GM23338 (cell line): ENCODE results near the gene ALPG. TPM values are rescaled to one million over a fixed set of nuclear protein-coding genes. Genes with fewer than 3 reads are reported as not detected.
"Not testable (repeated sequence)": the region's sequence is repeated elsewhere in the genome, so short reads cannot be mapped to it uniquely, and the experiment has no call there.

Experiments
- ATAC-seq: fragments of 200-7000 bp; cut with Tn5 transposase; 3 replicates; pipeline ENCODE4 v1.9.1; 2020
- DNase-seq: peaks from one replicate; pipeline ENCODE4 v3.0.0-alpha.2; 2015; ENCODE audit warnings: low spot score
- H2AFZ ChIP-seq: fragments of 200-600 bp; sonication (generic); 2 replicates; pipeline ENCODE4 v1.8.0; 2016; ENCODE audit warnings: antibody characterized with exemption, mild to moderate bottlenecking, moderate library complexity
- H3F3A ChIP-seq: fragments of 200-600 bp; sonication (generic); replicated peaks from 2 replicates; pipeline ENCODE4 v1.8.0; 2017; ENCODE audit warnings: antibody characterized with exemption, mixed run types, low read depth
- H3K27ac ChIP-seq: fragments of 200-600 bp; sonication (generic); 2 replicates; pipeline ENCODE4 v1.6.1; 2016; ENCODE audit warnings: low read depth
- H3K27me3 ChIP-seq: fragments of 200-600 bp; sonication (generic); 2 replicates; pipeline ENCODE4 v1.8.0; 2016; ENCODE audit warnings: mild to moderate bottlenecking, mixed run types, moderate library complexity; ENCODE audit not compliant: insufficient read depth
- H3K36me3 ChIP-seq: fragments of 200-600 bp; sonication (generic); 2 replicates; pipeline ENCODE4 v1.8.0; 2016; ENCODE audit warnings: mild to moderate bottlenecking; ENCODE audit not compliant: insufficient read depth
- H3K4me1 ChIP-seq: fragments of 200-600 bp; sonication (generic); 2 replicates; pipeline ENCODE4 v1.8.0; 2016; ENCODE audit warnings: mild to moderate bottlenecking, moderate library complexity; ENCODE audit not compliant: insufficient read depth
- H3K4me2 ChIP-seq: fragments of 200-600 bp; sonication (generic); 2 replicates; pipeline ENCODE4 v1.7.1; 2017; ENCODE audit warnings: mixed run types
- H3K4me3 ChIP-seq: fragments of 200-600 bp; sonication (generic); 2 replicates; pipeline ENCODE4 v1.6.1; 2016; ENCODE audit warnings: mixed run types
- H3K79me2 ChIP-seq: fragments of 200-600 bp; sonication (generic); replicated peaks from 2 replicates; pipeline ENCODE4 v1.8.0; 2017; ENCODE audit warnings: mild to moderate bottlenecking; ENCODE audit not compliant: insufficient read depth
- H3K9me2 ChIP-seq: fragments of 200-600 bp; sonication (generic); 2 replicates; pipeline ENCODE4 v1.8.0; 2017; ENCODE audit not compliant: insufficient read depth
- H4K20me1 ChIP-seq: fragments of 200-600 bp; sonication (generic); replicated peaks from 2 replicates; pipeline ENCODE4 v1.8.0; 2017; ENCODE audit warnings: mild to moderate bottlenecking; ENCODE audit not compliant: insufficient read depth
- H3K27ac Mint-ChIP-seq: 2 replicates; pipeline ENCODE4 v1.8.0; 2020; ENCODE audit warnings: inconsistent platforms, mild to moderate bottlenecking, moderate library complexity, mixed read lengths
- H3K27me3 Mint-ChIP-seq: 3 replicates; pipeline ENCODE4 v1.8.0; 2022; ENCODE audit warnings: low read depth, mild to moderate bottlenecking, moderate library complexity, mixed read lengths, inconsistent platforms; ENCODE audit not compliant: insufficient read depth, poor library complexity
- H3K36me3 Mint-ChIP-seq: 3 replicates; pipeline ENCODE4 v1.8.0; 2021; ENCODE audit warnings: low read depth, mild to moderate bottlenecking, inconsistent platforms, moderate library complexity, mixed read lengths
- H3K4me1 Mint-ChIP-seq: 3 replicates; pipeline ENCODE4 v1.8.0; 2020; ENCODE audit warnings: mild to moderate bottlenecking, inconsistent platforms, mixed read lengths
- H3K4me3 Mint-ChIP-seq: 3 replicates; pipeline ENCODE4 v1.8.0; 2021; ENCODE audit warnings: moderate library complexity, mild to moderate bottlenecking, inconsistent platforms, mixed read lengths
- H3K9me3 Mint-ChIP-seq: 3 replicates; pipeline ENCODE4 v1.8.0; 2020; ENCODE audit warnings: moderate library complexity, mild to moderate bottlenecking, inconsistent platforms, mixed read lengths
- ETS1 ChIP-seq: IDR thresholded peaks from 2 replicates; pipeline ENCODE4 v1.6.1; 2016; ENCODE audit warnings: antibody characterized with exemption
- JUNB ChIP-seq: IDR thresholded peaks from one replicate; pipeline ENCODE4 v1.6.1; 2016; ENCODE audit warnings: antibody characterized with exemption; ENCODE audit not compliant: unreplicated experiment
- NANOG ChIP-seq: IDR thresholded peaks from 2 replicates; pipeline ENCODE4 v1.6.1; 2016; ENCODE audit warnings: antibody characterized with exemption, borderline replicate concordance
- POLR2AphosphoS5 ChIP-seq: IDR thresholded peaks from 2 replicates; pipeline ENCODE4 v1.6.1; 2016; ENCODE audit warnings: antibody characterized with exemption, low read depth
- STAT1 ChIP-seq: IDR thresholded peaks from one replicate; pipeline ENCODE4 v1.6.1; 2016; ENCODE audit warnings: antibody characterized with exemption; ENCODE audit not compliant: unreplicated experiment
- polyA plus RNA-seq: library from polyadenylated mRNA; unstranded; fragments of >200 nt; fragmentation: Nextera tagmentation; extraction: Ambion mirVana; gene quantifications from 2 replicates; pipeline ENCODE4 v1.2.1, GENCODE V29; 2016
- total RNA-seq: library from RNA; depleted of rRNA; stranded (reverse); fragments of >200 nt; shearing (Covaris generic); gene quantifications from 2 replicates; pipeline ENCODE4 v1.2.3, GENCODE V29; 2014
- TF ChIP-seq, protein P1 (sequence below), 2 experiments: fragments of 200-600 bp in 1 of 2; sonication (generic) in 1 of 2; conservative IDR thresholded peaks; 2 replicates each; pipeline versions ENCODE4 v1.5.1 to v1.6.1; 2016 to 2017; ENCODE audit warnings: antibody characterized with exemption in 2 of 2, low read depth in 2 of 2, mild to moderate bottlenecking in 2 of 2, moderate library complexity in 1 of 2

Gene ALPG
- total and polyA plus RNA-seq, 2 experiments from 2014 or later: 0.89 to 2.5 TPM

DNA sequence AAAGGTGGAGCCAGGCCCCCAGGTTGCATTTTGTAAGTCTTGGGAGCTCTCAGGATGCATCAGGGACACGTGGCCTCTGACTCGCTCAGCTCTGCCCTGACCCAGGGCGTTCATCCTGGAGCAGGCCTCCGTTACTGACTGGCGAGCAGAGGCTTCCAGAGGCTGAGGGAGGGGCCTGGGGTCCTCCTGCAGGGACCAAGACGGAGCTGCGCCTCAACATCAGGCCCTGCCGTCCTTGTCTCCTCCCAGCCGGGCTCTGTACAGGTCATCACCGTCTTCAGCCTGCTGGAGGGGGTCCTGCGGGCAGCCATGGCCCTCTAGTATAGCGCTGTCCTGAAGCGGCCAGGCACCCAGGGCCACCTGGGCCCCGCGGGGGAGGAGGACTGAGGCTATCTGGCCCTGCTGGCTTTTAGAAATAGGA is 38.3 kb upstream of the ALPG start:
- H3K36me3 Mint-ChIP-seq: no peaks in the 10 kb centered on the region
- no peak overlapping the region for H3K27ac ChIP-seq
- no peaks in the 10 kb centered on the region for H3K36me3 ChIP-seq
- H3K4me3 Mint-ChIP-seq: no peak overlapping the region
- ATAC-seq: peak; percentile 13
- no peaks in the 10 kb centered on the region for H4K20me1 ChIP-seq
- no peak overlapping the region for H3K27ac Mint-ChIP-seq
- peak; percentile 24 for DNase-seq
- H3K4me2 ChIP-seq: no peak overlapping the region
- H3K9me2 ChIP-seq: no peaks in the 10 kb centered on the region
- no peak overlapping the region for H3K4me3 ChIP-seq
- H3K4me1 ChIP-seq: no peaks in the 10 kb centered on the region; the same call in 1 of the 2 replicates
- H3K9me3 Mint-ChIP-seq: no peaks in the 10 kb centered on the region; the same call in 2 of the 3 replicates
- peak overlapping the region; percentile 85; the same call in 1 of the 2 replicates for H2AFZ ChIP-seq
- TF ChIP-seq STAT1: no peak
- no peak for TF ChIP-seq NANOG
- H3F3A ChIP-seq: no peaks in the 10 kb centered on the region
- peaks cover 25% of the 10 kb centered on the region for H3K4me1 Mint-ChIP-seq
- no peaks in the 10 kb centered on the region for H3K79me2 ChIP-seq
- peaks cover 7% of the 10 kb centered on the region for H3K27me3 Mint-ChIP-seq
- H3K27me3 ChIP-seq: no peaks in the 10 kb centered on the region

DNA sequence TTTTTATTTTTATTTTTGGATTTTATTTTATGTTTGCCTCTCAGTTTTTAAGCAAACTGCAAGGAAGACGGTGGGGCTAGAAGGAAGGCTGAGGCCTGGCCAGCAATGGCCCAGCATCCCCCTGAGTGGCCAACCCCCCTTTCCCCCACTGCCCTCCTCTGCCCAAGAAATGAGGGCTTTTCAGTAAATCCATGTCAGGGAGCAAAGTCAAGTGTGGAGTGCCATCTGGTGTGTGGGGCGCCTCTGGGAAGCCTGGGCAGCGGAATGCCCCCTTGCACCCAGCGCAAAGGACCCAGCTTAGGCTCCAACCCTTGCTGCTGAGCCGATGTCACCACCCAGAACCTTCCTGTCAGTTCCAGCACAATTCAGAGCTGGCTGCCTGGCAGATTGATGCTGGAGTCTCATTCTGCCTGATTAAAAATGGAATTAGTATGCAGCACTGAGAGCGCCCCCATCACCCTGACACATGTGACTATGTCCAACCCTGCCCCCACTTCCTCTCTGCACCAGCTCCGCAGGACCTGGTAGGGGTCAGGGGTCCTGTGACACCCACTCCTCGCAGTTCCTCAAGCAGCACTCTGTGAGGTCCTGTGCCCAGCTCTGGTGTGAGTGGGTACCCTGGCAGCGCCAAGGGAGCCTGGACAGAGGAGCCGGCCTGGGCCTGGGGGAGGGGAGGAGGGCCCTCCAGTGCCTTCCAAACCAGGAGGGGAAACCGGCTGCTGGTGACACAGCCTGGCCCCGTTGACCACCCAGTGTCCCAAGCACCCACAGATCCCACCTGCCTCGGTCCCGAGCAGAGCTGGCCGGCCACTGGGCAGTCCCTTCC is 37.3 kb upstream of the ALPG start:
- Histone ChIP-seq H3K27me3 (no peaks in the 10 kb centered on the region), H3K9me2 (no peaks in the 10 kb centered on the region), H3K27ac (no peak overlapping the region), H3K79me2 (no peaks in the 10 kb centered on the region), H4K20me1 (no peaks in the 10 kb centered on the region), H3K36me3 (no peaks in the 10 kb centered on the region), H3K4me1 (no peaks in the 10 kb centered on the region; the same call in 1 of the 2 replicates), H3K4me3 (no peak overlapping the region), H3K4me2 (0 out of 2 replicates have a peak overlapping the region, but pooled peaks have one; percentile 14), H3F3A (0 out of 2 replicates have a peak, but pooled peaks cover 2% of the 10 kb centered on the region), H2AFZ (no peak overlapping the region)
- peaks cover 7% of the 10 kb centered on the region for H3K27me3 Mint-ChIP-seq
- peaks cover 31% of the 10 kb centered on the region for H3K4me1 Mint-ChIP-seq
- no peak overlapping the region for H3K27ac Mint-ChIP-seq
- ATAC-seq: no peak
- DNase-seq: no peak
- no peaks in the 10 kb centered on the region for H3K36me3 Mint-ChIP-seq
- no peak for TF ChIP-seq ETS1
- no peak for TF ChIP-seq JUNB
- TF ChIP-seq POLR2AphosphoS5: no peak
- TF ChIP-seq STAT1: no peak
- no peak overlapping the region for H3K4me3 Mint-ChIP-seq
- H3K9me3 Mint-ChIP-seq: no peaks in the 10 kb centered on the region; the same call in 2 of the 3 replicates

DNA sequence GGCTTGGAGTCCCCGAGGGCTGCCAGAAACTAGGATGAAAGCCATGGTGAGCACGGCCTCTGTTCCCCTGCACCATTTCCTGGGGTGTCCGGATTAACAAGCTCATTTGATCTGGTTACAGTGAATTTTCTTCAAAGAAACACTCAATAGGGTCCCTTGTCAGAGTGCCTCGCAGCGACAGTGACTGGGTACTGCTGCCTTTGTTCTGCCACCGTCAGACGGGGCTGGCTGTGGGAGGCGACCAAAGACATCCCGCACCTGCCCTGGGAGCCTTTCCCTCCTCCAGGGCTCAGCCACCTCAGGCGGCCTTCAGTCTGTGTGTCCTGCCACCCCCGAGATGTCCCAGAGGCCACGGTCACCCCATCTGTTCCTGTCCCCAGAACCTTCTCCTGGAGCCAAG is 36.6 kb upstream of the ALPG start:
- H3K27ac ChIP-seq, H4K20me1 ChIP-seq, H3K9me3 Mint-ChIP-seq, H3K27me3 Mint-ChIP-seq, H3F3A ChIP-seq, H3K27me3 ChIP-seq, H3K4me2 ChIP-seq, H3K79me2 ChIP-seq, H3K27ac Mint-ChIP-seq, H3K4me1 ChIP-seq, H2AFZ ChIP-seq, H3K36me3 ChIP-seq, H3K4me3 ChIP-seq, H3K4me3 Mint-ChIP-seq, H3K9me2 ChIP-seq, H3K36me3 Mint-ChIP-seq: not testable (repeated sequence)
- peaks cover 37% of the 10 kb centered on the region for H3K4me1 Mint-ChIP-seq
- peak; percentile 37 for DNase-seq
- ATAC-seq: peak; percentile 27
- TF ChIP-seq, protein P1, sequence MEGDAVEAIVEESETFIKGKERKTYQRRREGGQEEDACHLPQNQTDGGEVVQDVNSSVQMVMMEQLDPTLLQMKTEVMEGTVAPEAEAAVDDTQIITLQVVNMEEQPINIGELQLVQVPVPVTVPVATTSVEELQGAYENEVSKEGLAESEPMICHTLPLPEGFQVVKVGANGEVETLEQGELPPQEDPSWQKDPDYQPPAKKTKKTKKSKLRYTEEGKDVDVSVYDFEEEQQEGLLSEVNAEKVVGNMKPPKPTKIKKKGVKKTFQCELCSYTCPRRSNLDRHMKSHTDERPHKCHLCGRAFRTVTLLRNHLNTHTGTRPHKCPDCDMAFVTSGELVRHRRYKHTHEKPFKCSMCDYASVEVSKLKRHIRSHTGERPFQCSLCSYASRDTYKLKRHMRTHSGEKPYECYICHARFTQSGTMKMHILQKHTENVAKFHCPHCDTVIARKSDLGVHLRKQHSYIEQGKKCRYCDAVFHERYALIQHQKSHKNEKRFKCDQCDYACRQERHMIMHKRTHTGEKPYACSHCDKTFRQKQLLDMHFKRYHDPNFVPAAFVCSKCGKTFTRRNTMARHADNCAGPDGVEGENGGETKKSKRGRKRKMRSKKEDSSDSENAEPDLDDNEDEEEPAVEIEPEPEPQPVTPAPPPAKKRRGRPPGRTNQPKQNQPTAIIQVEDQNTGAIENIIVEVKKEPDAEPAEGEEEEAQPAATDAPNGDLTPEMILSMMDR (conservative IDR thresholded peaks at IDR 0.05; ENCODE audit: low read depth in 2 of 2): 0 out of 4 replicates have a peak, but pooled peaks of 1 of the 2 experiments have one; percentile 3
